ENCODE results near the gene DGKQ.
"Not testable (repeated sequence)": the region's sequence is repeated elsewhere in the genome, so short reads cannot be mapped to it uniquely, and the experiment has no call there.

Gene DGKQ

GRCh38 chr4:919004-919680, 54.2 kb downstream of the DGKQ start:
- DNase-seq = not testable (repeated sequence)

GRCh38 chr4:918591-918990, 54.8 kb downstream of the DGKQ start:
- DNase-seq = not testable (repeated sequence)

- no peak for DNase-seq
Observed at GRCh38 chr4:917992-918391, 55.4 kb downstream of the DGKQ start.

GRCh38 chr4:917466-917865, 55.9 kb downstream of the DGKQ start:
- no peak for DNase-seq

GRCh38 chr4:915595-915994, 57.8 kb downstream of the DGKQ start:
- DNase-seq = no peak

GRCh38 chr4:915041-915474, 58.3 kb downstream of the DGKQ start:
- no peak for DNase-seq

GRCh38 chr4:914531-914930, 58.8 kb downstream of the DGKQ start:
- no peak for DNase-seq

- DNase-seq = no peak
Observed at GRCh38 chr4:913280-913618, 60.1 kb downstream of the DGKQ start.

- DNase-seq = no peak
Observed at GRCh38 chr4:912548-913279, 60.7 kb downstream of the DGKQ start.

GRCh38 chr4:911871-912490, 61.4 kb downstream of the DGKQ start:
- no peak for DNase-seq

- no peak for DNase-seq
Observed at GRCh38 chr4:911221-911751, 62.1 kb downstream of the DGKQ start.

- DNase-seq = no peak
Observed at GRCh38 chr4:910366-911091, 62.8 kb downstream of the DGKQ start.

GRCh38 chr4:909821-910220, 63.5 kb downstream of the DGKQ start:
- no peak for DNase-seq

GRCh38 chr4:909131-909571, 64.2 kb downstream of the DGKQ start:
- DNase-seq = no peak

All from NCI-H2081 treated with DMSO at 0.1 percent for 48 hours (cell line).